HL-60/S4 treated with retinoic acid at 250 ng/mL for 4 days and 3 days (cell line): ENCODE measurements around the gene NUDT1.

Experiments
- in situ Hi-C: fragments of 300-500 bp; cut with MboI; formaldehyde crosslinking; loops from 2 replicates; pipeline ENCODE4 v1.7.0; 2022; ENCODE audit warnings: low sequenced_read_pairs

NUDT1 gene

DNA sequence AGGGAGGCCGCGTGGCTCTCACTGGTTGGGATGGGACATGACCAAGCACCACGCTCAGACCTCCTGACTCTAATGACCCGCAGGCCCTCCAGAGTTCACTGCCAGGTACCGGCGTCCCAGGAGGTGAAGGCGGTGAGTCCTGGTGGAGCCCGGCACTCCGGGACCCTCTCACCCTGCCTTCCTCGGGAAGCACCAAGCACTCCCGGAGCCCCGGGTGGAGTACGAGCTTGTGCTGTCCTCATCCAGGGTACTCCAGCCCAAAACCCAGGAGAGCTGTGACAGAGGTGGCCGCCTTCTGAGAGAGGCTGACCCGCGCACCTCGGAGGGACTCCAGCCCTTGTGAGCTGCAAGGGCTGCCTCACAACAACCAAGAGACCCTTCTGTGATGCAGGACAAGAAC lies 18.7 kb upstream of the NUDT1 start:
- in situ Hi-C loops: no loop called here

- in situ Hi-C loops: no loop called here
These were observed 17.5 kb upstream of the NUDT1 start for GRCh38 chr7:2224491-2224928.

DNA sequence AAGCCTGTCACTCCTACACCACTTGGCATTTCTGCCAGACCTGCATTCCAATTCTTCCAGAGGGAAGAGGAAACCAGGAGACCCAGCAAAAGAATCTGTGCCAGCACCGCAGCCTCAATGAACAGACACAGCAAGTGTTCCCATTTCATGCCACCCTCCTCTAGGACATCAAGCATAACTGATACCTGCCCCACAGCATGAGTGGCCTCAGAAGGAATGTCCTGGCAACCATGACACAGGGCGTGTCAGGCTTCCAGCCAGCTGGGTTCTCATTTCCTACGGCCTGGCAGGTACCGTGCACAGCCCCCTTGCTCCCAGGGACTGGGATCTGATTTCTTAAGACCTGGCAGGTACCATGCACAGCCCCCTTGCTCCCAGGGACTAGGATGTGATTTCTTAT lies 17.1 kb upstream of the NUDT1 start:
- in situ Hi-C loops: no loop called here

- in situ Hi-C loops: no loop called here
These were observed 16.7 kb upstream of the NUDT1 start for GRCh38 chr7:2225336-2225735.

- in situ Hi-C loops: no loop called here
These were observed 16.2 kb upstream of the NUDT1 start for GRCh38 chr7:2225830-2226229.

DNA sequence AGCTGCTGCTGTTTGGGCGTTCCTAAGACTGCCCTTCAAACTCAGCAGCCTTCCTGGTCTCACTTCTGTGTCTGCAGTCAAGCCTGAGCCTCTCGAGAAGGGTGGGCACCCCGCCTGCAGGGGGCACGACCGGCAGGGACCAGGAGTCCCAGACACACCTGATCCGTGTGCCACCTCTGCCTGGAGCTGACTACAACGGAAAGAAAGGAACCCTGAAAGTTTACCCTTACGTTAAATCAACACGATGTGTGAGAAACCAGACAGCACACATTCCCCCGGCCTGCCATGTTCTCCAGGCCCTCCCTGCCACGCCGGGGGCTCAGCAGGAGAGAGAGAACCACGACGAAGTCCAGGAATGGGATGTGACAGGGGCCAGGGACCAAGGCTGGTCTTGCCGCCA lies 14.3 kb upstream of the NUDT1 start:
- in situ Hi-C loops: no loop called here

DNA sequence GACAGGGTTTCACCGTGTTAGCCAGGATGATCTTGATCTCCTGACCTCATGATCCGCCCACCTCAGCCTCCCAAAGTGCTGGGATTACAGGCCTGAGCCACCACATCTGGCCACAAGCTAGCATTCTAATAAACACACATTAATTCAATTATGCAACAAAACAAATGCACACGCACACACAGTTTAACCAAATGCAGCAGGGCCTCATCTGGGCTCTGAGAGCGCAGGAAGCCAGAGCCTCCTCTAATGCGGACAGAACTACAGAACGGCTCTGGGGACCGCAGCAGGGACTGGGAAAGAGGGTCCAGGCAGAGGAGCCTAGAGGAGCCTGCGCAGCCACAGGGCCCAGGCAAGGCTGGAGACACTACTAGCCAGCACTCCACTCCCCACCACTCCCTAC lies 13.1 kb upstream of the NUDT1 start:
- in situ Hi-C loops: no loop called here

- in situ Hi-C loops: no loop called here
These were observed 12.6 kb upstream of the NUDT1 start for GRCh38 chr7:2229467-2229866.

- in situ Hi-C loops: no loop called here
These were observed 11.8 kb upstream of the NUDT1 start for GRCh38 chr7:2230226-2230625.

DNA sequence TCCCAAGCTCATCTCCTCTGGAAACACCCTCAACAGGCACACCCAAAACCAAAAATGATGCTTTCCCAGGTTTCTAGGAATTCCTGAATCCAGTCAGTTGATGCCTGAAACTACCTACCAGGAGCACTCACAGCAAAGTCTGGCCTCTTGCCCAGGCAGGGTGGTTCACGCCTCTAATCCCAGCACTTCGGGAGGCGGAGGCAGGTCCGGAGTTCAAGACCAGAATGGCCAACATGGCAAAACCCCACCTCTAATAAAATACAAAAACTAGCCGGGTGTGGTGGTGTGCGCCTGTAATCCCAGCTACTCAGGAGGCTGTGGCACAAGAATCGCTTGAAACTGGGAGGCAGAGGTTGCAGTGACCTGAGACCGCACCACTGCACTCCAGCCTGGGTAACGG lies 11.1 kb upstream of the NUDT1 start:
- in situ Hi-C loops: no loop called here

- in situ Hi-C loops: no loop called here
These were observed 9.8 kb upstream of the NUDT1 start for GRCh38 chr7:2231992-2232765.

DNA sequence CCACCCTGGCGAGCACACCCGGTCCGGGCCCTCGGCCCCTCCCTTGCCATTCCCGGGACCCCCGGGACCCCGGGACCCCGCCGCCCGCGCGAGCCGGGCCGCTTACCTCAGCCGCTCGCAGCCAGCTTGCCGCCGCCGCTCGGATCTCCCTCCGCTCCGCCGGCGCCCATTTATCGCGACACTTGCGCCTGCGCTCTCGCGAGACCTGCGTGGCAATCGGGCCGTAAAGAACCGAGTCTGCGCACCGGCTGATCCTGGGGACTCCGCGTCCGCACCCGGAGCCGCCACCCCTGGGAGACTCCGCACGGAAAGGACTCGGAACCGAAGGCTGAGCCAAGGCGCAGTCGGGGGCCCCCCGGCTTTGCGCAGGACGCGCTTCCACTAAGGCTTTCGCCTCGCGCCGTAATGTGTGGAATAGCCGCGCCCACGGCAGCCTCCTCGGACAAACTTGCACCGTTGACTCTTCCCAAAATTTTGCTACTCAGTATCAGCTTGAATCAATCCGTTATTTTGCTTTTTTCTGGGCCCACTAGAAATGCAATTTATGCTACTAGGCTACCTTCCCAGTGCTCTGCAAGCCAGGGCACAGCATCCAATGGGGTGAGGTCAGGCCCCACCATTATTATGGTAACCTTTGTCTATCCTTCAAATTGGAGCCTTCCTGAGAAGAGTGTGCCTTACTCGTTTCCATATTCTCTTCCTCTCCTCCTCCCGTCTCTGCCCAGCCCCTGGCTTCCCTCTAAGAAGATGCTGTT lies 9.1 kb upstream of the NUDT1 start, which contains the start of gene MAD1L1:
MAD1L1 (minus strand) TSS at position 180 of the 755 bp plus-strand sequence. CDS start 2,812 bp downstream, outside the sequence.
- in situ Hi-C loops: no loop called here

DNA sequence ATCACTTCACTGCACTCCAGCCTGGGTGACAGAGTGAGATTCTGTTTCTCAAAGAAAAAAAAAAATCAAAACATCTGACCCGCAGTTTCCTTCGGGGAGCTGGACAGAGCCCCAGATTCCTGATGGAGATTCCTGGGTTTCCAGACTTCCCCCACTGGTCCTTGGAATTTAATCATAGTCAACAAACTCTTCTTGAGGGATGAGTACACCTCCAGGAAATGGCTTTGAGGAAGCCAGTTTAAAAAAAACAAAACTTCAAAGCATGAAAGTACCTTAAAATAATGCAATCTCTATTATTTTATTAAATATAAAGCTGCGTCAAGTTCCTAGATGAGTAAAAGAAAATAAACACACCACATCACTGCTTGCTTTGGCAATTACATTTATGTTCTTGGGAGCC lies 8.1 kb upstream of the NUDT1 start:
- in situ Hi-C loops: no loop called here

GRCh38 chr7:2237109-2237602 lies 4.9 kb upstream of the NUDT1 start:
- in situ Hi-C loops: no loop called here

DNA sequence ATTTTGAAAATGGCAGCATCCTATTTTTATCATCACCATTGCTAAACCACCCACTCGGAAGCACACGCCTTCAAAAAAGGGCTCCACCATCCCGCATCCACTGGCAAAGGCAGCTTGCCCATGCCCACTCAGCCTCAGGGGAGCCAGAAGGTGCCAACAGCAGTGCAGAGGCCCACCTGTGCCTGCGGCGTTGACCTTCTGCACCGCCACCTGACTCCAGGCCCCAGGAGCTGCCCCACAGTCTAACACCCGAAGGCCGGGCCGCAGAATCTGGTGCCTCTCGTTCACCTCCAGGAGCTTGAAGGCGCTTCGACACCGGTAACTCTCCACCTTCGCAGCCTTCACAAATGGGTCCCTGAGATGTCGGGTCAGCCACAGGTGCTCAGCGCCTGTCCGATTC lies 2.8 kb upstream of the NUDT1 start:
- in situ Hi-C loops: no loop called here

- in situ Hi-C loops: no loop called here
These were observed 759 bp downstream of the NUDT1 start for GRCh38 chr7:2242541-2243429.

GRCh38 chr7:2243458-2243857 lies 1.4 kb downstream of the NUDT1 start:
- in situ Hi-C loops: no loop called here

GRCh38 chr7:2244404-2244995 lies 2.5 kb downstream of the NUDT1 start:
- in situ Hi-C loops: no loop called here

- in situ Hi-C loops: no loop called here
These were observed 4.1 kb downstream of the NUDT1 start for GRCh38 chr7:2245883-2246675.
